ENCODE measurements around the gene TRIP11.

DNA sequence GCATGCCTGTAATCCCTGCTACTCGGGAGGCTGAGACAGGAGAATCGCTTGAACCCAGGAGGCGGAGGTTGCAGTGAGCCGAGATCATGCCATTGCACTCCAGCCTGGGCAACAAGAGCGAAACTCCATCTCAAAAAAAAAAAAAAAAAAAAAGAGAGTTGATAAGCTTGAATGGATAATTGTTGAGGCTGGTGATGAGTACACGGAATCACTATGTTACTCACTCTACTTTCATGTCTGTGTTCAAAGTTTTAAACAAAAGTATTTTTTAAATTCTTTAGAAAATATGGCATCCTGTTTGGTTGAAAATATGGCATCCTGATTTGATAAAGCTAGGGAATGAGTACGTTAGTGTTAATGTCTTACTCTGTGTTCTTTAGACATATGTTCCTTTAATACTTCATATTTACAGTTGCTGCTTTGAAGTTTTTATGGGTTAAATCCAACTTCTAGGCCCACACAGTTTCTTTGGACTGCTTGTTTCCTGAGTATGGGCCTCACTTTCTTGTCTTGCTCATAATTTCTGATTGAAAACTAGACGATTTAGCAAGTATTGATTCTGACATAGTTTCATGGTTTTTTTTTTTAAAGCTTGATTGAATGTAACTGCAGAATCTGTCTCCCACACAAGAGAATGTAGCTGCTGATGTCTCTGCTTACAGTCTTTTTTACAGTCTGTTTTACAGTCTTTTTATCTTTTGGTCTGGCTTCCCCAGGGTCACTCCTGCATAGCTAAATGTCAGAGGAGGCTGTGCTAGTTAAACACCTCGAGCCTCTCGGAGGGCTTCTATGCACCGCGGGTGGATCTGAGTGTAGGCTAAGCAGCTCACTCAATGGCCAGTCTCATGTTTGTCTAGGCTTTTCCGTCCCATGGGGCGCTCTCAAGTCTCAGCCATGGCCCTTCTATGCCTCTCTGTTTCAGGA is 78.3 kb downstream of the TRIP11 start:
- TF ChIP-seq POLR2AphosphoS5 (IDR thresholded peaks at IDR 0.05) (no peak), EP300 (IDR thresholded peaks at IDR 0.05) (no peak), POLR2A (IDR thresholded peaks at IDR 0.05) (no peak)
- TF ChIP-seq, protein P1, sequence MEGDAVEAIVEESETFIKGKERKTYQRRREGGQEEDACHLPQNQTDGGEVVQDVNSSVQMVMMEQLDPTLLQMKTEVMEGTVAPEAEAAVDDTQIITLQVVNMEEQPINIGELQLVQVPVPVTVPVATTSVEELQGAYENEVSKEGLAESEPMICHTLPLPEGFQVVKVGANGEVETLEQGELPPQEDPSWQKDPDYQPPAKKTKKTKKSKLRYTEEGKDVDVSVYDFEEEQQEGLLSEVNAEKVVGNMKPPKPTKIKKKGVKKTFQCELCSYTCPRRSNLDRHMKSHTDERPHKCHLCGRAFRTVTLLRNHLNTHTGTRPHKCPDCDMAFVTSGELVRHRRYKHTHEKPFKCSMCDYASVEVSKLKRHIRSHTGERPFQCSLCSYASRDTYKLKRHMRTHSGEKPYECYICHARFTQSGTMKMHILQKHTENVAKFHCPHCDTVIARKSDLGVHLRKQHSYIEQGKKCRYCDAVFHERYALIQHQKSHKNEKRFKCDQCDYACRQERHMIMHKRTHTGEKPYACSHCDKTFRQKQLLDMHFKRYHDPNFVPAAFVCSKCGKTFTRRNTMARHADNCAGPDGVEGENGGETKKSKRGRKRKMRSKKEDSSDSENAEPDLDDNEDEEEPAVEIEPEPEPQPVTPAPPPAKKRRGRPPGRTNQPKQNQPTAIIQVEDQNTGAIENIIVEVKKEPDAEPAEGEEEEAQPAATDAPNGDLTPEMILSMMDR (IDR thresholded peaks at IDR 0.05), result no peak

Measured in suprapubic skin (tissue), 4 donors.